Lower lobe of right lung (tissue), 2 donors: ENCODE measurements around the gene CDON. TPM values are rescaled to one million over a fixed set of nuclear protein-coding genes. Genes with fewer than 3 reads are reported as not detected.
A peak's percentile ranks its signal among the peaks of the same experiment; 100 is the strongest.

ENCODE experiments used
- ATAC-seq, 2 donors: fragments of 200-7000 bp; cut with Tn5 transposase; one replicate each; pipeline ENCODE4 v1.9.1; 2020 to 2022; ENCODE audit warnings: mild to moderate bottlenecking in 2 of 2, moderate library complexity in 2 of 2
- DNase-seq: peaks from one replicate; pipeline ENCODE4 v3.0.0-alpha.2; 2020
- H3K27ac ChIP-seq: fragments of 200-600 bp; one replicate; pipeline ENCODE4 v1.8.0; 2022
- H3K27me3 ChIP-seq: fragments of 200-600 bp; one replicate; pipeline ENCODE4 v1.8.0; 2022; ENCODE audit warnings: low read depth
- H3K36me3 ChIP-seq: fragments of 200-600 bp; one replicate; pipeline ENCODE4 v1.8.0; 2022; ENCODE audit warnings: mild to moderate bottlenecking
- H3K4me1 ChIP-seq: fragments of 200-600 bp; one replicate; pipeline ENCODE4 v1.8.0; 2022
- H3K4me3 ChIP-seq: fragments of 200-600 bp; one replicate; pipeline ENCODE4 v1.8.0; 2022; ENCODE audit warnings: mild to moderate bottlenecking
- H3K9me3 ChIP-seq: fragments of 200-600 bp; one replicate; pipeline ENCODE4 v1.8.0; 2022
- intact Hi-C: fragments of 100-400 bp; cut with DNase I; formaldehyde crosslinking; loops from one replicate; pipeline ENCODE4 v1.11.0; 2022
- total RNA-seq: library from RNA; stranded (reverse); fragmentation: NEBNext Ultra II Directional; extraction: Animal tissue kit (Norgen Biotek cat#: 25700); gene quantifications from one replicate; pipeline ENCODE4 v1.2.1, GENCODE V29; 2021
- TF ChIP-seq, protein P1 (sequence below): fragments of 200-600 bp; IDR thresholded peaks from one replicate; pipeline ENCODE4 v1.8.0; 2022; ENCODE audit warnings: antibody characterized with exemption, mild to moderate bottlenecking
- donor health status: DM: no; HTN: yes; CAD: no; lungs with severe emphysema.

The CDON gene
- total RNA-seq, 1 donor from 2014 or later = 18.5 TPM

- TF ChIP-seq, protein P1, sequence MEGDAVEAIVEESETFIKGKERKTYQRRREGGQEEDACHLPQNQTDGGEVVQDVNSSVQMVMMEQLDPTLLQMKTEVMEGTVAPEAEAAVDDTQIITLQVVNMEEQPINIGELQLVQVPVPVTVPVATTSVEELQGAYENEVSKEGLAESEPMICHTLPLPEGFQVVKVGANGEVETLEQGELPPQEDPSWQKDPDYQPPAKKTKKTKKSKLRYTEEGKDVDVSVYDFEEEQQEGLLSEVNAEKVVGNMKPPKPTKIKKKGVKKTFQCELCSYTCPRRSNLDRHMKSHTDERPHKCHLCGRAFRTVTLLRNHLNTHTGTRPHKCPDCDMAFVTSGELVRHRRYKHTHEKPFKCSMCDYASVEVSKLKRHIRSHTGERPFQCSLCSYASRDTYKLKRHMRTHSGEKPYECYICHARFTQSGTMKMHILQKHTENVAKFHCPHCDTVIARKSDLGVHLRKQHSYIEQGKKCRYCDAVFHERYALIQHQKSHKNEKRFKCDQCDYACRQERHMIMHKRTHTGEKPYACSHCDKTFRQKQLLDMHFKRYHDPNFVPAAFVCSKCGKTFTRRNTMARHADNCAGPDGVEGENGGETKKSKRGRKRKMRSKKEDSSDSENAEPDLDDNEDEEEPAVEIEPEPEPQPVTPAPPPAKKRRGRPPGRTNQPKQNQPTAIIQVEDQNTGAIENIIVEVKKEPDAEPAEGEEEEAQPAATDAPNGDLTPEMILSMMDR = no peak
Observed at GRCh38 chr11:126083829-126084607, 21.4 kb upstream of the CDON start.

DNA sequence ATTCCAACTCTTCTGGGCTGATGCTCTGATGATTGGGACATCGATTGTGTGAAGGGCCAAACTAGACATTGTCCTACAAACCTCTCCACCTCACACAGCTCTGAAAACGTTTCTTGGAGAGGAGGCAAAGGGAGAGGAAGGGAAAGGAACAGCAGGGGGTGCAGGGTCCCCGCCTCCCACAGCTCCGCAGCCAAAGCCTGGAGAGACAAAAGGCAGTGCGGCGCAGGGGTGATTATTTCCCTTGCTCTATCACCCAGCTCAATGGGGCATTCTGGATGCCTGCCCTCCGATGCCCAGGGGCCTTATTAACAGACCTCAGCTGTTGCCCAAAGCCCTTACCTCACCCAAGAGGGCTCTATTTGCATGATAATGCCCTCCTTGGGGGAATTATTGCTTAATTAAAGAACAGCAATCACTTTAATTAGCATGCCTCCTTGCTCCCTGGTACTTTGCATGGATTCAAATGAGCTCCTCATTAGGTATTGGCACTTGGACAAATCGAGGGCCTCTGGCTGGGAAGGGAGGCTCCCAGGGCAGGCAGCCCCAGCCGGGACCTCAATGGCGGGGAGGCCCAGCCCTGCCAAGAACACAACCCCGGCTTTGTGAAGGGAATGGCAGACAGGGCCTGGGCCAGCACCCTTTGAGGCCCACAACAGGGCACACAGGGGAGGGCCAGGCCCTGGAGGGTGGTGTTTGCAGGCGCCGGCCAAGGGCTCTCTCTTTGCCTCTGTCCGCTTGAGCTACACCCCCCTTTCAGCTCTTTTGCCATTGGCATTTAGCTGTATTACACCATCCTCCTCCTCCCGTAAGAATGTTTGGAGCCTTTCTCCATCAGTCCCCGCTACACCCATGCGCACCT lies 19.8 kb upstream of the CDON start:
- ATAC-seq (no peak), DNase-seq (no peak)
- TF ChIP-seq, protein P1 = no peak

More at GRCh38 chr11:126083829-126084607, 21.4 kb upstream of the CDON start:
- Histone ChIP-seq H3K27me3 (no peaks in the 10 kb centered on the region), H3K9me3 (no peaks in the 10 kb centered on the region), H3K27ac (no peak overlapping the region), H3K36me3 (no peaks in the 10 kb centered on the region), H3K4me3 (no peak overlapping the region), H3K4me1 (peaks cover 7% of the 10 kb centered on the region)
- ATAC-seq = peak; percentile 31 to 40
- no peak for DNase-seq
- intact Hi-C loops = no loop called here

GRCh38 chr11:126081915-126082250 lies 19.2 kb upstream of the CDON start:
- Histone ChIP-seq H3K9me3 (no peaks in the 10 kb centered on the region), H3K27me3 (no peaks in the 10 kb centered on the region), H3K4me3 (no peak overlapping the region), H3K27ac (no peak overlapping the region), H3K4me1 (peaks cover 7% of the 10 kb centered on the region), H3K36me3 (no peaks in the 10 kb centered on the region)
- no peak for ATAC-seq
- TF ChIP-seq, protein P1 = no peak
- DNase-seq = no peak
- intact Hi-C loops = no loop called here

More for the DNA sequence above, 19.8 kb upstream of the CDON start:
- H3K4me3 ChIP-seq = no peak overlapping the region
- H3K27ac ChIP-seq = no peak overlapping the region
- peaks cover 7% of the 10 kb centered on the region for H3K4me1 ChIP-seq
- no peaks in the 10 kb centered on the region for H3K9me3 ChIP-seq
- H3K27me3 ChIP-seq = no peaks in the 10 kb centered on the region
- H3K36me3 ChIP-seq = no peaks in the 10 kb centered on the region
- intact Hi-C loops = no loop called here

DNA sequence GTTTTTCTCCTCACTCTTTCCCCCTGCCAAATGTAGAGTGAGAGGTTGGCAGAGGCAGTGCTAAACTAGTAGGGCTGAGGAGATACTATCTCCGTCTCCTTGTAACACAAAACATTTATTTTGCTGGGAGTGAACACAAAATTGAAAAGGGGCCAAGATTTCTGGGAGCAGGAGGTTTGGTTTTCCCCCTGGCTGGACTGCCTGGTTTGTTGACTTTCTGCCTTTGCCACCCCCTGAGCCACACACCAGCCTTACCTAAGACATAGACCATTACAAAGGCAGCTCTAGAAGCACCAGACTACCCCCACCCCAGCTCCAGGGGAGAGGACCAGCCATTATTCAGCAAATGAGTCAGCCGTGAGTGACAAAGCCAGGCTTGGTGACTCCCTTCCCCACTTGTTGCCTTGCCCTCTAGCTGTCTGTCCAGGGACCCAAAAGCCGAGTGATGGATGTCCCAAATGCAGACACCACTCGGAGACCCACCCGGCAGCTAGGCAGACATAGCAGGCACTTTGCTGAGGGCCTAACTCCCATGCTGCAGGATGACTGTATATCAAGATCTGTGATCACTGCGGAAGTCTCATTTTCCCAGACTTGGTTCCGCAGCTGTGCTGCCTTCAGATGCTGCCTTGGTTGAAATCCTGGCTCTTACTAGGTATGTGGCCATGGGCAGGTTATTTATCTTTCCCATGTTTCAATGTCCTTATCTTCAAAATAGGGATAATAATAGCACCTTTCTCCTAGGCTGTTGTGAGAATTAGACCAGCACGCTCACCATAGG lies 17.7 kb upstream of the CDON start:
- H3K9me3 ChIP-seq = no peaks in the 10 kb centered on the region
- intact Hi-C loops = no loop called here
- TF ChIP-seq, protein P1 = no peak
- peaks cover 7% of the 10 kb centered on the region for H3K4me1 ChIP-seq
- peak in 1 of 2 donors; percentile 8 for ATAC-seq
- no peak for DNase-seq
- no peak overlapping the region for H3K27ac ChIP-seq
- no peaks in the 10 kb centered on the region for H3K27me3 ChIP-seq
- no peak overlapping the region for H3K4me3 ChIP-seq
- no peaks in the 10 kb centered on the region for H3K36me3 ChIP-seq

GRCh38 chr11:126079621-126080124 lies 17.0 kb upstream of the CDON start:
- Histone ChIP-seq H3K36me3 (no peaks in the 10 kb centered on the region), H3K27me3 (no peaks in the 10 kb centered on the region), H3K4me3 (no peak overlapping the region), H3K9me3 (no peaks in the 10 kb centered on the region), H3K4me1 (peaks cover 7% of the 10 kb centered on the region), H3K27ac (no peak overlapping the region)
- TF ChIP-seq, protein P1 = no peak
- intact Hi-C loops = no loop called here
- DNase-seq (no peak), ATAC-seq (no peak)
